PC-3 (cell line): ENCODE data around the gene ESPNL.

ENCODE experiments used
- EZH2 ChIP-seq: fragments of 300-600 bp; sonication (generic); IDR thresholded peaks from one replicate; pipeline ENCODE4 v1.6.1; 2017; ENCODE audit warnings: antibody characterized with exemption, mild to moderate bottlenecking, low read length; ENCODE audit not compliant: unreplicated experiment
- TF ChIP-seq, protein P1 (sequence below): fragments of 300-600 bp; sonication (generic); conservative IDR thresholded peaks from 2 replicates; pipeline ENCODE4 v1.5.1; 2017; ENCODE audit warnings: antibody characterized with exemption, low read depth, mild to moderate bottlenecking, low read length

DNA sequence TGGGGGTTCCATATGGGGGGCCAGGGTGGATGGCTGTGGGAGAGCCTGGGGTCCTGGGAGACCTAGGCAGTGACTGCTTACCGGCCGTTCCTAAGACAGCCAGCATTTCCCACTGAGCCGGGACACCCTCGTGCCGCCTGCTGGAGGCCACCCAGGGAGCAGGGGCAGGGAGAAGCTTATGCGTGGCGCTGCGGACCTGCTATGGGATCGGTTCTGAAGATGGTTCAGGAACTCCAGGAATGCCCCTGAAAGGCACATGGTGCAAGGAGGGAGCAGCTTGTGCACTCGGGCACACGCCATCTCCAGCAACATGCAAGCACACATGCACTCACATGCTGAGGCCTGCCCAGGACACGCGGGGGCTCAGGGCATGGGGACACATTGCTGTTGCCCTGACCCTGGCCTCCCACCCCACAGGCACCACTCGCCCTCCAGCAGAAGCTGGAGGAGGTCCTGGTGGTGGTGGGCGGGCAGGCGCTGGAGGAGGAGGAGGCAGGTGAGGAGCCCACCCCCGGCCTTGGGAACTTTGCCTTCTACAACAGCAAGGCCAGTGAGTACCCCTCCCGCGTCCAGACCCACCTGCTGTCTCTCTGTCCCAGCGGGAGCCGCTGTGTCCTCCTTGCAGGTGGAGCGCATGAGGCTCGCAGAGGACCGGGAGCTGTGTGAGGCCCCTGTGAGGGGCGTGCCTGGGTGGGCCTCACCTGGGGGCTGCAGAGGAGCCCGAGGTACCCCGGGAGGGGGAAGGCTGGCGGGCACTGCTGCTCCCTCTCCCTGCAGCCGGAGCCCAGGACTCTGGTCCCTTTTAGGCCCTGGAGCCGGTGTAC, 42.5 kb downstream of the ESPNL start:
- TF ChIP-seq, protein P1, sequence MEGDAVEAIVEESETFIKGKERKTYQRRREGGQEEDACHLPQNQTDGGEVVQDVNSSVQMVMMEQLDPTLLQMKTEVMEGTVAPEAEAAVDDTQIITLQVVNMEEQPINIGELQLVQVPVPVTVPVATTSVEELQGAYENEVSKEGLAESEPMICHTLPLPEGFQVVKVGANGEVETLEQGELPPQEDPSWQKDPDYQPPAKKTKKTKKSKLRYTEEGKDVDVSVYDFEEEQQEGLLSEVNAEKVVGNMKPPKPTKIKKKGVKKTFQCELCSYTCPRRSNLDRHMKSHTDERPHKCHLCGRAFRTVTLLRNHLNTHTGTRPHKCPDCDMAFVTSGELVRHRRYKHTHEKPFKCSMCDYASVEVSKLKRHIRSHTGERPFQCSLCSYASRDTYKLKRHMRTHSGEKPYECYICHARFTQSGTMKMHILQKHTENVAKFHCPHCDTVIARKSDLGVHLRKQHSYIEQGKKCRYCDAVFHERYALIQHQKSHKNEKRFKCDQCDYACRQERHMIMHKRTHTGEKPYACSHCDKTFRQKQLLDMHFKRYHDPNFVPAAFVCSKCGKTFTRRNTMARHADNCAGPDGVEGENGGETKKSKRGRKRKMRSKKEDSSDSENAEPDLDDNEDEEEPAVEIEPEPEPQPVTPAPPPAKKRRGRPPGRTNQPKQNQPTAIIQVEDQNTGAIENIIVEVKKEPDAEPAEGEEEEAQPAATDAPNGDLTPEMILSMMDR: no peak
- TF ChIP-seq EZH2: no peak
